Measurements from ENCODE around the gene BICDL1. TPM values are rescaled to one million over a fixed set of nuclear protein-coding genes. Genes with fewer than 3 reads are reported as not detected.
A peak's percentile ranks its signal among the peaks of the same experiment; 100 is the strongest.

Gene BICDL1
- total RNA-seq, 1 donor from 2014 or later, result not detected

DNA sequence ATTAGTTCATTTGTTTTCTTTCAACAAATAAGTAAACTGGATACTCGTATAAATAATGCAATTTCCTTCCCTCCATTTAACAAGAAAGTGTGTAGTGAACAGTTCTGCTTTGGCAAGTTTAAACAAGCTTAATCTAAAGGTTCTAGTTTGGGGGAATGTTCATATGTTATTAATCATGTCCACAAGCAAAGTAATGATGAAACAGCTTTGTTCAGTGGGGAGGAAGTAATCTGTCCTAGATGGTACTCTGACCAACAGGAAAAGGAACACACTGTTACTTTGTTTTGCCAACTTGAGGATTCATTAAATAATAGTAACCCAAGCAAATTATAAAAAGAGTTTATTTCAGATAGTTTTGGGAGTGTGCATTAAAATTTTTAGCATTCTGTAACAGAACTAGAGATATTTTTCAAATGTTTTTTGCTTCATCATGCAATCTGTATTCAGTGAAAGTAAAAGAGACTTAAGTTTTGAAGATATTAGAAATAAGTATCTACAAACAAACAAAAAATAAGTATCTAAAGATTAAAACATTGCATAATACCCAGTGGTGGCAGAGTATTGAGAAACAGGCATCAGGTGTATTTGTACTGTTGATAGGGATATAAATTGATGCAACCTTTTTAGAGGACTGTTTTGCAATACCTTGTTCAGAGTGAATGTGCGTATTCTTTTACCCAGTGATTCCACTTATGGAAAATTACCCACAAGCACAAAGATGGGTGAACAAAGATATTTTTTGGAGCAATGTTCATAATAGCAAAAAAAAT, 66.4 kb downstream of the BICDL1 start:
- no peak for DNase-seq

DNA sequence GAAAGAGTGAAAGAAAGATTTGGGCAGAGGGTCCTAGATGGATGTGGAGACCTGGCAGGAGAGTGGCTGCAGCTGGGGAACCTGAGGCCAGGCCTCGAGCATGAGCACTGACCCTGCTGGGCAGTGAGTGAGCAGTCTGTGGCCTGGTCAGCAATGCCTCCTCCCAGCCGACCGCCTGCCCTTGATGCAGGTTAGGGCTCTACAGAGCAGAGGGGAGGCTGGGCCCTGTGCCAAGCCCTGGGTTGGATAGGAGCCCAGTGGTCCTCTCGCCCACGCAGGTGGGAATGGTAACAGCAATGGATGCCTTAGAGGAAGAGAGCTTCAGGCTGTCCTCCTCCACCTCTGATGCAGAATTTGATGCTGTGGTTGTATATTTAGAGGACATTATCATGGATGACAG, 67.7 kb downstream of the BICDL1 start:
- DNase-seq, result no peak

DNA sequence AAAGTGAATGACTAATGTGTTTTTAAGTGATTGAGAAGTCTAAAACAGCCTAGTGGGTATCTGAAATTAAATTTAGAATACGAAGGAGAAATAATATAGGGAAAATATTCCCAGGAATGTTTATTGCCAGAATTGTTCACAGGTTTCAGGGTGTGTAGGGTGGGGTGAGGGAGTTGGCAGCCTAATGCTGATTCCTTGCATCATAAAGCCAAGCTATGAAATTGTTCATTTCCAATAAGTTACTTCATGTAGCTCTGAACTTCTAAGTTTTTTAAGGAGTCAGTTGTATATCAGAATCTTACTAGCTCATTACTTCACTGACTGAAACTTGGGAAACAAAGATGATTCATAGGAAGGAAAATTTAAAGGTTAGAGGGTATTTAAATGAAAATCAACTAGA, 71.2 kb downstream of the BICDL1 start:
- no peak for DNase-seq

DNA sequence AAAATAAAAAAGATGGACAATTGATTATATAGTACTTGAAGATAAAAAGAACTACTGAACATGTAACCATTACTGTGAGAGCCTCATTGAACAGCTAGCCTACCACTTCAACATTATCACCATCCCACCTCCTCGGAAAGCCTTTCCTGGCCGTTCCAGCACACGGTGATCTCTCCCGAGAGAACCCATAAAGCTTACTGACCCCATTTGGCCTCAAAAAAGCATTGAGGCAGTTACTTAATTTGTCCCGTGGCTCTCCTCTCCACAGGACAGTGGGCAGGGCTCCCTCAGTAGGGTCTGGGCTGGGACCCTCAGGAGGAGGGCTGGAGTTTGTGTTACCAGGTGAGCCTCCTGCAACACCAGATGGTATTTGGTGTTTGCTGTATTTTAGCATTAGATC, 71.7 kb downstream of the BICDL1 start:
- DNase-seq, result no peak

DNA sequence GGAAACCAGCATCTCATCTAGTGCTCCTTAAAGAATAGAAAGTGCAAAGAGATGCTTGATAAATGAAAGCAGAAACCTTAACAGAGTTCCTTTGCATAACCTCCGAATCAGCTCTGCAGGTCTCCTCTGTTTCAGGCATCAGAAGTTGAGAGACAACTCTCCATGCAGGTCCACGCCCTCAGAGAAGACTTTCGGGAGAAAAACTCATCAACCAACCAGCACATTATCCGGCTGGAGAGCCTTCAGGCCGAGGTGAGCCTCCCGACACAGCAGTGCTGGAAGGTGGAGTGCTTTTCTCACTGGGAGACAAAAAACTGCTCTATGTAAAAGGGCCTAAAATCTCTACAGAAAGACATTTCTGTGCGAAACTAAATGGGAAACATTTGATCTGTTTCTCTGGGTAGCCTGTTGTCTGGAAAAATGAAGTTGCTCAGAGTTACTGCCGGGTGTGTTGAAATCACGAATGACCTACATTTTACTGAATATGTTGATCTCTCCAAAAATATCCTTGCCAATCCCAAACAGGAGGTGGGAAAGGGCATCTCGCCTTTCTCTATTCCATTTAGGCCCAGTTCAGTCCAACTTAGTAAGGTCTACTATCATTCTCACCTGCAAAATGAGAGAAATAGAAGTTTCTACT, 72.7 kb downstream of the BICDL1 start:
- no peak for DNase-seq

DNA sequence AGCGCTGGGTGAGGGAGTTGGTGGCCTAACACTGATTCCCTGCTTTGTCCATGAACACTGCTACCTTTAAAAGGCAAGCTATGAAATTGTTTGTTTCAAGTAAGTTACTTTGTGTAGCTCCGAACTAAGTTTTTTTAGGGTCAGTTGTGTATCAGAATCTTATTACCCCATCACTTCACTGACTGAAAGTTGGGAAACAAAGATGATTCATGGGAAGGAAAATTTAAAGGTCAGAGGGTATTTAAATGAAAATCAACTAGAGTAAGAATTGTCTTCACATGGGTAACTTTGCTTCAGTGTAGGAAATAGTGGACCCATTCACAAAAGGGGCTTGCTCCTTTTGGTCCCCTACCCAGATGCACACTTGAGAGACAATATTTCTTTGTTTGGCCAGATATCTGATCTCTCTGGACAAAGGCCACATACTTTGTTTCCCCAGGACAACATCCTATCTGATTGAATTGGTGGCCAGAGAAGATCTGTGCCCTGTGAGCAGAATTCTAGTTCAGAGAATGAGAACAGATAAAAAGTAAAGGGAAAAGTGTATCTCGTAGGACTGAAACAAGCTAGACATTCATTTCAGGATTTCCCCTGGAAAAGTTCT, 74.0 kb downstream of the BICDL1 start:
- DNase-seq, result no peak

DNA sequence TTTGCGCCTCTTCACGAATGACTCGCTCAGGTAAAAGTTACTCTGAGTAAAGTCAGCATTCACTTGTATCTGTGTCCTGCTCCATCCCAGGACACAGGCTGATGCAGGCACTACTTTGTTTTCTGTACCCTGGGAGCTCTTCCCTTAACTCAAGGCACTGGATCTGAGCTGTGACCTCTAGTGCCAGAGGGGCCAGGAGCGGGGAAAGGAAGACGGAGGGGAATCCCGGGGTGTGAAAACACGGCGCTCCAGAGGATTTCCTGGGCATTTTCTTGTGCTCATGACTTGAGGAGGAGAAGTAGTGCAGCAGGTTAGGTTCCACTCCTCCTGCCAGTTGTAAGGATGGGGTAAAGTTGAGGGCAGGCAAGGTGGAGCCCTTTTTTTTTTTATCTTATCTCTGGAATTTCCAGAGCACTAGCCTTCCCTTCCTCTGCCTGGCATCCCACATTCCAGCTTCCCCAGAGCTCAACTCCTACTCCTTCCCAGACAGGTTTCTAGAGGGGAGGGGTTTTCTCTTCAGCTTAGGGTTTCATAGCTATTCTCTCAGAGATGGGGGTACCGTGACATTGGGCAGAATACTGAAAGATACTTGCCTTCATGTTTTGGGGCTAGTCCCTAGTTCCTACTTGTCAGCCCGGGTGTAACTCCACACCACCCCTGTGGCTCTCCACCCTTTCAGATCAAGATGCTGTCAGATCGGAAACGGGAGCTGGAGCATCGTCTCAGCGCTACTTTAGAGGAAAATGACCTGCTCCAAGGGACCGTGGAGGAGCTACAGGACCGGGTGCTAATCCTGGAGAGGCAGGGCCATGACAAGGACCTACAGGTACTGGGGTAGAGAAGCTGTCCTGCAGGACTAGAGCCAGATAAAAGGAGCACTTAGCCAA, 75.3 kb downstream of the BICDL1 start:
- no peak for DNase-seq

DNA sequence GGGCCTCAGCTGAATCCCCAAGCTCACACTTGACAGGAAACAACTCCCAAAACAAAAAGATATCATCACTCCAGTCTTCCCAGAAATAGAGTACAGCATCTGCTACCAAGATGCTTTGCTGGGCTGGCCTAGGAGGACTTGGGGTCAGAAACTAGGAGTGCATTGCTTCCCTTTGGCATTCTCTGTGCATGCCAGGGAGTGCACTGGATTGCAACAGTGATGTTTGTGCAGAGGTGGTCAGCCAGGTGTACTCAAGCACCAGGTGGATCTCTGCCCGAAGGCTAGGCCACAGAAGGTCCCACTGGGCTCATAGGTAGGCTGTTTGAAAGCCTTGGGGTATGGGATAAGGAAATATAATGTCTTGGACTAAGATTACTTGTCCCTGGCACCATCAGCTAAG, 76.4 kb downstream of the BICDL1 start:
- no peak for DNase-seq

DNA sequence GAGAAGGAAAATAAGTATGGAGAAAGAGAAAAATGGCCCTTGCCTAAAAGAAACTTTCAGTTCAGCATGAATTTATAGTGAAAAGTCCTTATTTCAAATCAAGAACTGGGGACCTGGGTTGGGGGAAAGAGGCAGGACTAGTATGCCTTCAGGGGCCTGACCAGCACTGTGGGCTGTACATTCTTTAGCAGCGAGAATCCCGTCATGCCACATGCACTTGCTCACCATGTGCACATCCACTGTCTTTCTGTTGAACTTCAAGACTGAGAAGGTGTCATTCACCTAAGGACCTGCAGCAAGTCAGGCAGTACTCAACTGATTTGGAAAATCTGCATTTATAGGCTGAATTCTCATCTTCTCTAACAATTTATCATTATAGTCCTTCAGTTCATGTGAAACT, 77.3 kb downstream of the BICDL1 start:
- no peak for DNase-seq

DNA sequence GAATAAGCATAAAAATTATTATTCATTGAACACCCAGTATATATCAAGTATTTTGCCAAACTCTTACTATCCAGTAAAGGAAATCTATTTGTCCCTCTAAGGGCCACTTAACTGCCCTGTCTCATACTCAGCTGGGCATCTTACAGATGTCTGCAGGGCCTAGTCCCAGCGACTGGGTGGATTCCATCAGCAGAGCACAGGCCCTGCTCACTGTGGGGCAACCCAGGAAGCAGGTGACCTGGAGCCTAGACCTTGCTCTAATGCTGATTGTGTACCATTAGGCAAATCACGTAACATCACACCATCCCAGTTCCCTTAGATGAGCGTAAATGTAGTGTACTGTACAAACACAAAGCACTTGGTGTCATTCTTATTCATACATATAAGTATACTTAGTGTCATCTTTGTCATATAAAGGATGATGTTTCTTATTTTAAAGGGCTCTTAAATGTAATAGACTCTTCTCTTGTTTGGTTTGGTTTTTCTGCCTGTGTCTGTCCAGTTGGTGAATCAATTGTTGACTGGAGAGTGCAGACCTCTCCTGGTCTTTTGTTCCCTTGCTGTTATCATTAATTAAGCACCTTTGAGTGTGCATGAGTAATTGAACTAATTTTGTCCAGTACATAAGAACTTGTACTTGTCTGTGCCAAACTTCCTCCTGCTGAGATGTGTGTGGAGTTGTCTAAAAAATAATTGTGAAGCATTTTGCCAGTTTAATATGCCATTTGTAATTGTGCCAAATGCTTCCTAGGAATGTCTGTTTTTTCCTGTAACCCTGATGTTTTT, 78.2 kb downstream of the BICDL1 start:
- no peak for DNase-seq

DNA sequence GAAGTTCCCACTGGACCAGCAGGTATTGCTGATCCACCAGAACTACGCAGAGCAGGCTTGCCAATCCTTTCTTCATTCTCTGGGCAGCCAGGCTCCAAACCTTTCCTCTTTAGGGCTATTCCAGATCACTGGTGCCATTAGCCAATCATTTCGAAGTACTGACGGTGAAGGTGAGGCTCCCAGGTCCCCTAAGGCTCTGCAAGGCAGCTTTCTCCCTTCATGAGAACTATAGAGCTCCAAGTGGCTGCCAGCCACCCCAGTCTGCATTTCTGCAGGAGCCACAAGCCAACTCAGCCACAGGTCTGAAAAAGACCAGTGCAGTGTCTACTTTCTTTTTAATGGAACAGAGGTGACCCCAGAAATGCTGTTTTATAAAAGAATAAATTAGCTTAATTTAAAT, 78.9 kb downstream of the BICDL1 start:
- DNase-seq, result no peak

DNA sequence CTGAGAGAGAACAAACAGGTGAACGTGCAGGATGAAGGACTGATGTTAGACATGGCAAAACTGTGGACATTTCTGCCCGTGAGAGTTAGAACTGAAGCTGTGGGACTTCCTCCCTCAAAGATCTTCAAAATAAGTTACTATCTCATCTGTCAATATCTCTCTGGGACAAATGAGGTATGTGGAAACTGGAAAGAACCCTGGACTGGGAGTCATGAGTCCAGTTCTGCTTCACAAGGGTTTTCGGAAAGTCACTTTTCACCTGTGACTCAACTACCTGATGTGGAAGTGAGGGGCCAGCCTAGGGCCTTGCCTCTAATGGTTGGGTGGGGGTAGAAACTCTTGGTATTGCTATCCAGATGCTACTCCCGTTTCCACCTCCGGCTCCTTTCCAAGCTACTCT, 80.2 kb downstream of the BICDL1 start:
- DNase-seq, result no peak

DNA sequence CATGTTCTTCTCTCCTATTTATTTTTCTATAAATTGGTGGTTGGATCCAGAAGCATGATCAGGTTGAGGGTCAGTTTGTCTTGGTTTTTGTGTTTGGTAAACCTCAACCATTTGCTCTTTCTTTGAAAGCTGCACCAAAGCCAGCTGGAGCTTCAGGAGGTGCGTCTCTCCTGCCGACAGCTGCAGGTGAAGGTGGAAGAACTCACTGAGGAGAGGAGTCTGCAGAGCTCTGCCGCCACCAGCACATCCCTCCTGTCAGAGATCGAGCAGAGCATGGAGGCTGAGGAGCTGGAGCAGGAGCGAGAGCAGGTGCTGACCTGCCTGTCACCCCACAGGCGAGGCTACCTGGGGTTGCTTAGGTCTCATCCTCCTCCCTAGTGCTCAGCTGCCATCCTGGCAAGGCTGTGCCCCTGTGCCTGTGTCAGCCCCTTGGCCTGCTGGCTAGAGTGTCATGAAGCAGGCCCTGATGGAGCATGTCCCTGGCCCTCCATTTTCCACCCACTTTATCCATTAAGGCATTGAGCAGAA, 82.5 kb downstream of the BICDL1 start:
- no peak for DNase-seq

DNA sequence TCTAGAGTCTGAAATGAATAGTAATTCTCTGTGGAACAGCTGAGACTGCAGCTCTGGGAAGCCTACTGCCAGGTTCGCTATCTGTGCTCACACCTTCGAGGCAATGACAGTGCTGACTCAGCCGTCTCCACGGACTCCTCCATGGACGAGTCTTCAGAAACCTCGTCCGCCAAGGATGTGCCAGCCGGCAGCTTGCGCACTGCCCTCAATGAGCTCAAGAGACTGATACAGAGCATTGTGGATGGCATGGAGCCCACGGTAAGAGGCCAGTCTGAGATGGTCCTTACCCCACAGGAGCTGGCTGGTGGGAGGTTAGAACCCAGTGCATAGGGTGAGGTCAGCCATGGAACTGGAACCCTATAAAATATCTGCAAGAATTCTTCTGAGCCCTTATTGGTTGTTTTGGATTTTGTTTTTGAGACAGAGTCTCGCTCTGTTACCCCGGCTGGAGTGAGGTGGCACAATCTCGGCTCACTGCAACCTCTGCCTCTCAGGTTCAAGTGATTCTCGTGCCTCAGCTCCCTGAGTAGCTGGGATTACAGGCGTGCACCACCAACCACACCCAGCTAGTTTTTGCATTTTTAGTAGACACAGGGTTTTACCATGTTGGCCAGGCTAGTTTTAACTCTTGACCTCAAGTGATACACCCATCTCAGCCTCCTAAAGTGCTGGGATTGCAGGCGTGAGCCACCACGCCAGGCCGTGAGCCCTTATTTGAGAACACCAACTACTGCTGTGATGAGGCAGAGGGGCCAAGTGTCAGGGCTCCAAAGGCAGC, 83.6 kb downstream of the BICDL1 start:
- no peak for DNase-seq

DNA sequence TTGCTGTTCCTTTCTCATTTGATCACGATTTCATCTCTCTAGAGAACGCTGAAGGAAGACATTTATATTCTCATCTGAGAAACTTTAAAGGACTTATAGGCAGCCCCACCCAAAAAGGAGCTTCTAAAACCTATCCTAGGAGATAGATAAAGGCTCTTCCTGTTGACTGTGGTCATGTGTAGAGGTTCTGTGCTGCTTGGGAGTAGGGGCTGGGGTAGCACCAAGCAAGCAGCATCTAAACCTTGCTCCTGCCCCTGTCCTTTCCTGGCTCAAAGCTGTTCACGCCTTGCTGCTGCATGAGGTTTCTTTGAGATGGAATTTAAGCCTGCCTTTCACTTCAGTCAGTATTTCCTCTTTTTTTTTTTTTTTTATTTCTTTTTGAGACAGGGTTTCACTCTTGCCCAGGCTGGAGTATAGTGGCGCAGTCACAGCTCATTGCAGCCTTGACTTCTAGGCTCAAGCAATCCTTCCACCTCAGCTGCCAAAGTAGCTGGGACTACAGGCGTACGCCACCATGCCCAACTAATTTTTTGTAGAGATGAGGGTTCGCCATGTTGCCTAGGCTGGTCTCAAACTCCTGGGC, 86.1 kb downstream of the BICDL1 start:
- no peak for DNase-seq

DNA sequence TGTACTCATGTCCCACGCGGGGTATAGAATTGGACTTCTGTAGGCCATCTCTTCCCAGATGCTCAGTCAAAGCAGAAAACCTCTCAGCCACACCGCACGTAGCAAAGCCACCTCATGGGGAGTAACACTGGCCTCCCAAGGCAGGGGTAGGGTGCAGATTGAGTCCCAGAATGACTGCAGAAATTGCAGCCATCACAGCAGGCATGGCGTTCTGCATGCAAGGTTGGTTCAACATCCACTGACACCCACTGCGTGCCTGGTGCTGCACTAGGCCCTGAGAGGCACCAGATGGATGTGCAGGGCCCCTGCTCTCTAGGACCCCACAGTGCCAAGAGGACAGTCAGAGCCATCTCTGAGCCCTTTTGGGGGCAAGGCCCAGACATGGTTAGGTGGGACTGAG, 87.6 kb downstream of the BICDL1 start:
- DNase-seq, result no peak

DNA sequence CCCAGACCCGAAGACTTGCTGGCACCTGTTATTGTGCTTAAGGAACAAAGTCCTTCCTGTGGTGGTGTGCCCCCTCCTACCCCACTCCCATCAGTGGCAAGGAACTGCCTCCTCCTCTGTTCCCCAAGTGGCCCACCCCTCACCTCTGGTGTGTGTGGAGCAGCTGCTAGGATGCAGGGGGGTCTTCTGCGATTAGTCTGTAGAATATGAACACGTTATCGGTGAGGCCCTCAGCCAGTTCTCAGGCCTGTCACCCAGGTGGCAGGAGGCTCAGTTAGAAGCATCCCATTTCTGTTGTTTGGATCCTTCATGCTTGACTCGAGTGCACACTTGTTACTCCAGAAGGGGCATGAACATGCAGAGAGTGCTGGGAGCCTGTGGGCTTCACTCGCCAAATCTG, 88.2 kb downstream of the BICDL1 start:
- DNase-seq, result no peak

DNA sequence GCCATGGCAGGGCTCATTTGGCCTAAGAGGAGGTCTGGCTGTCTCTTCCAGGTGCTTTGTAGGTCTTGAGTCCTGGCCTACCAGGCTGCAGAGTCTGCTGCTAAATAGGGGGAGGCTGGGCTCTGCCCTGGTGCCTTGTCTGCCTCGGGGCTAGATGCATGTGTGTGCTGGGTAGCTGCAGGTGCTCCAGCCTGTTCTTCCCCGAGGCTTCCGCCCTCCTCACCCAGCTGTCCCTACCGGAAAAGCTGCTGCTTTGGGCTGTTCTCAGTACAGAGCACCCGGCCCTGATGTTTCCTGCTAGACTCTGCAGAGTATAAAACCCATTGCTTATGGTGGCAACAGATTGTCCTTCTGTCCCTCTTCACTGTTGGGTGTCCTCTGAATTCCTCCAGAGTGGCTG, 89.8 kb downstream of the BICDL1 start:
- DNase-seq, result peak; percentile 18

DNA sequence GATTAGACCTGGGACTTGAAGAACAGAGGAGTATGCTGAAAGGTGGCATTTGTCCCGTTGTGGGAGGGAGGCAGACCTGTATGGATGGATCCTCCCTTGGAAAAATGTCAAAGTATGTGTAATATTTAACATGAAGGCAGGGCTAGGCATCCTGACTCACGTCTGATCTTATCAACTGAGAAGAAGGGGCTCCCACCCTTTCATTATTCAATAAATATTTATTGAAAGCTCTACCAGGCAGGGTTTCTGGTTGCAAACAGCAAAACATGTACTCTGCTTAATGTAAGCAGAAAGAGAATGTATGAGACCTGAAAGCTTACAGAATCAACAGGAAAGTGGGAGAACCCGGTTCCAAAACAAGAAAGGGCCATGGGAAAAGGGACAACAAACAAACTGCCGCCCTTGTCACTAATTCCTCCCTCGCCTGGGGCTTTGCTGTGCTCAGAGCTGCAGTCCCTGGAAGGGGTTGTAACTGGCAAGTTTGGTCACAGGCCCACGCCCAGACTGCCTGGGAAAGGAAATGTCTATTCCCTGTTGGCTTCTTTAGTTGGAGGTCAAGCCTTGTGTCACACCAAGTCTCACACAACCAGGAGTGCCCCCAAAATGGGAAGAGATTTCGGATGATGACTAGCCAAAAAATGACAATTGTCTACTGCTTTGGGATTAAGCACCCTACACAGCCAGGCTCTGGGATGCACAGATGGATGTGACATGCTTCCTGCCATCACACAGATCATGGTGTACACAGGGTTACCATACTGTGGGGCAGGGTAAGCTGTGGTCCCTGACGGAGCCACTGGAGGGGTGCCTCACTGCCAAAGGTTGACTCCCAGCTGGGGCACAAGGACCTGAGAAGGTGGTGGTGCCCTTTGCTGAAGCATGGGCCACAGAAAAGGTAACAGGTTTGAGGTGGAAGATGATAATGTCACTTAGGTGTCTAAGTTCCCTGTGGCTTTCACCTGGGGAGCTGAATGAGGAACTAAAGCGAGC, 90.7 kb downstream of the BICDL1 start:
- no peak for DNase-seq

DNA sequence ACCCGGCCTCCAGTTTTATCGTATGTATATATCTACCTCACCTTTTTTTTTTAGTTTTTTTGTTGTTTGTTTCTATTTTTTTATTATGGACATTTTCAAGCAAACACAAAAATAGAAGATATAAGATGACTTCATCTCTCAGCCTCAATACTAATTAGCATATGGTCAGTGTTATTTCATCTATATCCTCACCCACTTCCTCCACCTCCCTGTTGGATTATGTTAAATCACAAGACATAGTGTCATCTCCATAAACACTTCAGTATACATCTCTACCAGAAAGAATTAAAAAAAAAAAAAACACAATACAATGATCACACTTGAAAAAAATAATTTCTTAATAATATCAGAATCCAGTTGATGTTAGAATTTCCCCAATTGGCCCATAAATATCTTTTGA, 92.6 kb downstream of the BICDL1 start:
- DNase-seq, result no peak

All from dermis blood vessel endothelial cell (primary cell).